HepG2 (cell line): ENCODE measurements around the gene CAMKV. TPM values are rescaled to one million over a fixed set of nuclear protein-coding genes. Genes with fewer than 3 reads are reported as not detected.

ENCODE experiments used
- BHLHE40 ChIP-seq: IDR thresholded peaks from 2 replicates; pipeline ENCODE4 v1.6.1; 2011; ENCODE audit warnings: low read length, improper control_type of control experiment
- DNMT1 ChIP-seq: sonication (generic); formaldehyde crosslinking; IDR thresholded peaks from 2 replicates; pipeline ENCODE4 v1.5.1; 2020; ENCODE audit warnings: mild to moderate bottlenecking, missing genetic modification reagents
- DNMT3B ChIP-seq: conservative IDR thresholded peaks from 2 replicates; pipeline ENCODE4 v1.6.1; 2016; ENCODE audit warnings: missing biosample characterization, control low read depth
- EEA1 ChIP-seq: sonication (generic); formaldehyde crosslinking; IDR thresholded peaks from 2 replicates; pipeline ENCODE4 v1.5.1; 2020; ENCODE audit warnings: mild to moderate bottlenecking, missing genetic modification reagents, borderline replicate concordance
- EP300 ChIP-seq, 3 experiments: sonication (generic) in 1 of 3; formaldehyde crosslinking in 1 of 3; IDR thresholded peaks; 2 replicates each; pipeline versions ENCODE4 v1.5.1 to v1.6.1; 2011 to 2020; ENCODE audit warnings: low read depth in 2 of 3, low read length in 2 of 3, borderline replicate concordance in 1 of 3, improper control_type of control experiment in 1 of 3, mild to moderate bottlenecking in 1 of 3, missing genetic modification reagents in 1 of 3, moderate library complexity in 1 of 3
- GZF1 ChIP-seq: sonication (generic); formaldehyde crosslinking; IDR thresholded peaks from 2 replicates; pipeline ENCODE4 v1.5.1; 2020; ENCODE audit warnings: mild to moderate bottlenecking, missing genetic modification reagents
- PCBP1 ChIP-seq: fragments of 200-400 bp; formaldehyde crosslinking; IDR thresholded peaks from 2 replicates; pipeline ENCODE4 v1.6.1; 2017; ENCODE audit warnings: mild to moderate bottlenecking, low read depth, low read length, borderline replicate concordance
- RFX5 ChIP-seq: IDR thresholded peaks from 2 replicates; pipeline ENCODE4 v1.6.1; 2011; ENCODE audit warnings: low read depth, low read length, improper control_type of control experiment
- SNAPC2 ChIP-seq: sonication (generic); formaldehyde crosslinking; IDR thresholded peaks from 2 replicates; pipeline ENCODE4 v1.8.1; 2022; ENCODE audit warnings: mild to moderate bottlenecking, missing genetic modification reagents
- SOX5 ChIP-seq: IDR thresholded peaks from 2 replicates; pipeline ENCODE4 v1.6.1; 2016; ENCODE audit warnings: borderline replicate concordance
- TAF15 ChIP-seq: fragments of 200-400 bp; formaldehyde crosslinking; IDR thresholded peaks from one replicate; pipeline ENCODE4 v1.6.1; 2018; ENCODE audit warnings: mild to moderate bottlenecking, low read depth, low read length; ENCODE audit not compliant: poor library complexity, severe bottlenecking
- TEAD3 ChIP-seq: optimal IDR thresholded peaks from 2 replicates; pipeline ENCODE3; 2016; ENCODE audit warnings: borderline replicate concordance
- TGIF2 ChIP-seq: IDR thresholded peaks from 2 replicates; pipeline ENCODE4 v1.6.1; 2016; ENCODE audit warnings: control low read depth, missing compliant biosample characterization
- U2AF1 ChIP-seq: fragments of 200-400 bp; formaldehyde crosslinking; optimal IDR thresholded peaks from 2 replicates; pipeline ENCODE3; 2017; ENCODE audit warnings: mild to moderate bottlenecking, low read depth, low read length
- ZKSCAN5 ChIP-seq: sonication (generic); formaldehyde crosslinking; IDR thresholded peaks from 2 replicates; pipeline ENCODE4 v1.5.1; 2020; ENCODE audit warnings: mild to moderate bottlenecking, missing genetic modification reagents
- ZNF121 ChIP-seq: sonication (generic); formaldehyde crosslinking; IDR thresholded peaks from 2 replicates; pipeline ENCODE4 v1.5.0; 2020; ENCODE audit warnings: mild to moderate bottlenecking, missing genetic modification reagents
- ZNF530 ChIP-seq: sonication (generic); formaldehyde crosslinking; IDR thresholded peaks from 2 replicates; pipeline ENCODE4 v1.5.0; 2020; ENCODE audit warnings: low read depth, mild to moderate bottlenecking, missing genetic modification reagents
- ZNF83 ChIP-seq: sonication (generic); formaldehyde crosslinking; IDR thresholded peaks from 2 replicates; pipeline ENCODE4 v1.4.0; 2020; ENCODE audit warnings: missing genetic modification reagents, mild to moderate bottlenecking, borderline replicate concordance
- ZSCAN29 ChIP-seq: sonication (generic); formaldehyde crosslinking; conservative IDR thresholded peaks from 2 replicates; pipeline ENCODE4 v1.4.0; 2020; ENCODE audit warnings: mild to moderate bottlenecking, missing genetic modification reagents
- polyA plus RNA-seq, 8 experiments: library from polyadenylated mRNA; depleted of rRNA in 3 of 8; stranded (reverse) in 7 of 8; unstranded in 1 of 8; fragments of >200 nt; fragmentation: Illumina TruSeq in 4 of 8; extraction: Trizol in 4 of 8; gene quantifications; 2 replicates each; pipeline versions ENCODE4 v1.2.1 to v1.2.3, GENCODE V29; 2011 to 2016; ENCODE audit warnings: low read depth in 4 of 8, missing spikeins in 1 of 8, mixed read lengths in 1 of 8; ENCODE audit not compliant: insufficient read depth in 1 of 8
- total RNA-seq, 5 experiments: library from RNA; depleted of rRNA; stranded (reverse); fragments of >200 nt; fragmentation: Illumina TruSeq; extraction: Trizol; gene quantifications; 2 replicates each; pipeline ENCODE4 v1.2.3, GENCODE V29; 2016; ENCODE audit warnings: low read depth in 1 of 5
- TF ChIP-seq, protein P1 (sequence below), 2 experiments: sonication (generic) in 1 of 2; formaldehyde crosslinking in 1 of 2; IDR thresholded peaks; 2 replicates each; pipeline versions ENCODE4 v1.4.0 to v1.6.1; 2016 to 2020; ENCODE audit warnings: borderline replicate concordance in 1 of 2, low read depth in 1 of 2, mild to moderate bottlenecking in 1 of 2, missing genetic modification reagents in 1 of 2
- TF ChIP-seq, protein P2 (sequence below): sonication (generic); formaldehyde crosslinking; IDR thresholded peaks from 2 replicates; pipeline ENCODE4 v1.5.0; 2020; ENCODE audit warnings: missing genetic modification reagents
- TF ChIP-seq, protein P3 (sequence below): sonication (generic); formaldehyde crosslinking; IDR thresholded peaks from 2 replicates; pipeline ENCODE4 v1.5.1; 2020; ENCODE audit warnings: missing genetic modification reagents, mild to moderate bottlenecking, borderline replicate concordance
- TF ChIP-seq, protein P4 (sequence below), 2 experiments: fragments of 450-650 bp in 1 of 2; sonication (generic) in 1 of 2; formaldehyde crosslinking; IDR thresholded peaks; 2 replicates each; pipeline versions ENCODE4 v1.5.0 to v1.8.0; 2020 to 2022; ENCODE audit warnings: mild to moderate bottlenecking in 1 of 2, missing genetic modification reagents in 1 of 2

CAMKV gene
- total and polyA plus RNA-seq, 2 of the 13 experiments (the other 11 are each of a cell fraction or from before 2014, with no cell fraction given), result 0.13 to 0.15 TPM

DNA sequence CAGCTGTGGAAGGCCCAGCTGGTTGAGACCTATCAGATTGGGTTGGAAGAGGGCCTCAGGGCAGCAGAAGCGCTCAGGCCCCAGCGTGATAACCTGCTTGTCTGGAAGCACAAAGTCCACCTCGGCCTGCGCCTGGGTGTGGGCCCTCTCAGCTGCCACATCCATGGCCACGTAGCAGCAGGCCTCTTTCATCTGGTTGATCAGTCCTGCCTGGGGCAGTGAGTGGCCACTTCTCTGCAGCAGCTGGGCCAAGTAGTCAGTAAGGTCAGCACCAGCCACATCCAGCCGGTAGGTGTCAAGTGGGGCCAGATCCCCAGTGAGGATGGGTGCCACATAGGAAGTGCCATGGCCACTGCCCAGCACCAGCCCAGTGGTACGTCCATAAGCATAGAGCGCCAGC lies 3.9 kb upstream of the CAMKV start (continued):
- TF ChIP-seq, protein P1, sequence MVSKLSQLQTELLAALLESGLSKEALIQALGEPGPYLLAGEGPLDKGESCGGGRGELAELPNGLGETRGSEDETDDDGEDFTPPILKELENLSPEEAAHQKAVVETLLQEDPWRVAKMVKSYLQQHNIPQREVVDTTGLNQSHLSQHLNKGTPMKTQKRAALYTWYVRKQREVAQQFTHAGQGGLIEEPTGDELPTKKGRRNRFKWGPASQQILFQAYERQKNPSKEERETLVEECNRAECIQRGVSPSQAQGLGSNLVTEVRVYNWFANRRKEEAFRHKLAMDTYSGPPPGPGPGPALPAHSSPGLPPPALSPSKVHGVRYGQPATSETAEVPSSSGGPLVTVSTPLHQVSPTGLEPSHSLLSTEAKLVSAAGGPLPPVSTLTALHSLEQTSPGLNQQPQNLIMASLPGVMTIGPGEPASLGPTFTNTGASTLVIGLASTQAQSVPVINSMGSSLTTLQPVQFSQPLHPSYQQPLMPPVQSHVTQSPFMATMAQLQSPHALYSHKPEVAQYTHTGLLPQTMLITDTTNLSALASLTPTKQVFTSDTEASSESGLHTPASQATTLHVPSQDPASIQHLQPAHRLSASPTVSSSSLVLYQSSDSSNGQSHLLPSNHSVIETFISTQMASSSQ (IDR thresholded peaks at IDR 0.05; ENCODE audit: low read depth), result no peak
- TF ChIP-seq, protein P1 (CRISPR knock-in tag; IDR thresholded peaks at IDR 0.05; ENCODE audit: borderline replicate concordance), result no peak
- TF ChIP-seq PCBP1, result no peak
- TF ChIP-seq, protein P2, sequence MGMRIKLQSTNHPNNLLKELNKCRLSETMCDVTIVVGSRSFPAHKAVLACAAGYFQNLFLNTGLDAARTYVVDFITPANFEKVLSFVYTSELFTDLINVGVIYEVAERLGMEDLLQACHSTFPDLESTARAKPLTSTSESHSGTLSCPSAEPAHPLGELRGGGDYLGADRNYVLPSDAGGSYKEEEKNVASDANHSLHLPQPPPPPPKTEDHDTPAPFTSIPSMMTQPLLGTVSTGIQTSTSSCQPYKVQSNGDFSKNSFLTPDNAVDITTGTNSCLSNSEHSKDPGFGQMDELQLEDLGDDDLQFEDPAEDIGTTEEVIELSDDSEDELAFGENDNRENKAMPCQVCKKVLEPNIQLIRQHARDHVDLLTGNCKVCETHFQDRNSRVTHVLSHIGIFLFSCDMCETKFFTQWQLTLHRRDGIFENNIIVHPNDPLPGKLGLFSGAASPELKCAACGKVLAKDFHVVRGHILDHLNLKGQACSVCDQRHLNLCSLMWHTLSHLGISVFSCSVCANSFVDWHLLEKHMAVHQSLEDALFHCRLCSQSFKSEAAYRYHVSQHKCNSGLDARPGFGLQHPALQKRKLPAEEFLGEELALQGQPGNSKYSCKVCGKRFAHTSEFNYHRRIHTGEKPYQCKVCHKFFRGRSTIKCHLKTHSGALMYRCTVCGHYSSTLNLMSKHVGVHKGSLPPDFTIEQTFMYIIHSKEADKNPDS (CRISPR knock-in tag), result no peak
- no peak for TF ChIP-seq SNAPC2 (CRISPR knock-in tag)
- TF ChIP-seq EEA1 (CRISPR knock-in tag), result no peak
- no peak for TF ChIP-seq TAF15
- peak; percentile 31 for TF ChIP-seq TEAD3 (CRISPR knock-in tag)
- TF ChIP-seq ZKSCAN5 (CRISPR knock-in tag), result no peak
- TF ChIP-seq ZSCAN29 (CRISPR knock-in tag), result no peak
- TF ChIP-seq U2AF1, result no peak
- no peak for TF ChIP-seq TGIF2
- TF ChIP-seq, protein P3, sequence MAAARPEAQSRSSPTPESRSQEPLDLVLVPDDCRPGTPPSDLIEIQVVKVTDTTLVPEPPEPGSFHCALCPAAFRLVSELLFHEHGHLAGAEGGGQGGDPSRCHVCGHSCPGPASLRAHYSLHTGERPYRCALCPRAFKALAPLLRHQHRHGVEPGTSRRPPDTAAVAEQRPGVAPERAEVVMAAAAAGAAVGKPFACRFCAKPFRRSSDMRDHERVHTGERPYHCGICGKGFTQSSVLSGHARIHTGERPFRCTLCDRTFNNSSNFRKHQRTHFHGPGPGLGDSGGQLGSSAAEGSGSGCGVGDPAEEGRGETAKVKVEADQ (CRISPR knock-in tag), result no peak
- TF ChIP-seq EP300 (IDR thresholded peaks at IDR 0.05; ENCODE audit: low read depth in 2 of 2, low read length in 2 of 2), result no peak
- TF ChIP-seq EP300 (CRISPR knock-in tag; IDR thresholded peaks at IDR 0.05; ENCODE audit: borderline replicate concordance), result no peak
- peak; percentile 46; the same call in 1 of the 2 replicates for TF ChIP-seq SOX5
- no peak for TF ChIP-seq ZNF121
- TF ChIP-seq DNMT1, result no peak
- TF ChIP-seq DNMT3B, result no peak
- 0 out of 2 replicates have a peak, but pooled peaks have one; percentile 71 for TF ChIP-seq GZF1
- no peak for TF ChIP-seq ZNF530 (CRISPR knock-in tag)
- TF ChIP-seq BHLHE40, result no peak
- TF ChIP-seq, protein P4, sequence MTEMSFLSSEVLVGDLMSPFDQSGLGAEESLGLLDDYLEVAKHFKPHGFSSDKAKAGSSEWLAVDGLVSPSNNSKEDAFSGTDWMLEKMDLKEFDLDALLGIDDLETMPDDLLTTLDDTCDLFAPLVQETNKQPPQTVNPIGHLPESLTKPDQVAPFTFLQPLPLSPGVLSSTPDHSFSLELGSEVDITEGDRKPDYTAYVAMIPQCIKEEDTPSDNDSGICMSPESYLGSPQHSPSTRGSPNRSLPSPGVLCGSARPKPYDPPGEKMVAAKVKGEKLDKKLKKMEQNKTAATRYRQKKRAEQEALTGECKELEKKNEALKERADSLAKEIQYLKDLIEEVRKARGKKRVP (CRISPR knock-in tag; IDR thresholded peaks at IDR 0.05), result no peak
- TF ChIP-seq RFX5, result no peak
- TF ChIP-seq ZNF83 (CRISPR knock-in tag), result no peak
